ENCODE data around the gene LUC7L. TPM values are rescaled to one million over a fixed set of nuclear protein-coding genes. Genes with fewer than 3 reads are reported as not detected.
A peak's percentile ranks its signal among the peaks of the same experiment; 100 is the strongest.

The LUC7L gene
- polyA plus RNA-seq, 1 donor: 99.5 TPM

DNA sequence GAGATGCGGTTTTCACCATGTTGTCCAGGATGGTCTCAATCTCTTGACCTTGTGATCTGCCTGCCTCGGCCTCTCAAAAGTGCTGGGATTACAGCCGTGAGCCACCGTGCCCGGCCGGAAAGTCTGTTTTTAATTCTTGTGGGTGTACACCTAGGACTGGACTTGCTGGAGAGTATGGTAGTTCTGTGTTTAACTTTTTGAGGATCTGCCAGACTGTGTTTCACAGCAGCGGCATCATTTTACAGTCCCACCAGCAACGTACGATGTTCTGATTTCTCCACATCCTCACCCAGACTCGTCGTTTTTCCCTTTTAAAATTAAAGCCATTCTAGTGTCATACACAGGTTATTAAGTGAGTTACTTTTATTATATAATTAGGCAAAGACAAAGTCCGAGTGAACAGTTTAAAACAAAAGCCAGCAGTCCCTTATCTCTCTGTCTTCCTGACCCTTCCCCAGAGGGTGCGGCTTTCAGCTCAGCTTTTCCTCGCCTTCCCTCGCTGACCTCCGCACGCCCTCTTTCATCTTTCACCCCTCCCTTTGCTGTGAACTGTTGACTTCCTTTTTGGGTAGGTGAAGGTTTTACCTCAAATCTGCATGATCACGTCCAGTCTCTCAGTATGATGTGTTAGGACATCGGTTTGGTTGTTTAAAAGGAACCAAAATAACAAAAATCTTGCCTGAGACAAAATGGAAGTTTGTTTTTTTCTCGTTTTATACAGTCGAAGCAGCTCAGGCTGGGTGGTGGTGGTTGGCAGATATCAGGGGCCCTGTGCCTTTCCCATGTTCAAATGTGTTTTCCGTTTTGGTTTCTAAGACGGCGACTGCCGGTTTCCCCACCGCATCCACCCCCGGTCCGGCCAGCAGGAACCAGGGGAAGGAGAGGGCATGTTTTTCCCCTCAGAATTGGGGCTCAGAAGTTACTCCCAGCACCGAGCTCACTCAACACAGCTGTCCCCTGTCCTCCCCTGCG is 23.4 kb upstream of the LUC7L start:
- WGBS (ENCODE audit: insufficient coverage, low lambda C conversion rate): 21% methylated on average over 9 of the region's 30 CpGs
- Histone ChIP-seq H3K4me1 (ENCODE audit: control insufficient read depth, insufficient read depth, low read length) (peaks cover 8% of the 10 kb centered on the region), H3K9me3 (ENCODE audit: control insufficient read depth, low read depth, low read length) (peaks cover 3% of the 10 kb centered on the region), H3K27ac (ENCODE audit: low read length) (peak overlapping the region; percentile 54), H3K36me3 (ENCODE audit: control insufficient read depth, insufficient read depth, low read length) (peaks cover 33% of the 10 kb centered on the region), H3K4me3 (ENCODE audit: low read length) (no peak overlapping the region), H3K27me3 (ENCODE audit: control insufficient read depth, insufficient read depth, low read length) (no peaks in the 10 kb centered on the region)
- peak; percentile 73 to 88 for DNase-seq

GRCh38 chr16:249431-249830 is 20.2 kb upstream of the LUC7L start:
- no peaks in the 10 kb centered on the region for H3K27me3 ChIP-seq (ENCODE audit: control insufficient read depth, insufficient read depth, low read length)
- peaks cover 21% of the 10 kb centered on the region for H3K36me3 ChIP-seq (ENCODE audit: control insufficient read depth, insufficient read depth, low read length)
- no peak overlapping the region for H3K4me3 ChIP-seq (ENCODE audit: low read length)
- WGBS (ENCODE audit: insufficient coverage, low lambda C conversion rate): no CpG with 5 or more reads among the region's 12 CpGs
- peaks cover 8% of the 10 kb centered on the region for H3K4me1 ChIP-seq (ENCODE audit: control insufficient read depth, insufficient read depth, low read length)
- DNase-seq: no peak
- no peak overlapping the region for H3K27ac ChIP-seq (ENCODE audit: low read length)
- peaks cover 1% of the 10 kb centered on the region for H3K9me3 ChIP-seq (ENCODE audit: control insufficient read depth, low read depth, low read length)

GRCh38 chr16:247027-247426 is 17.8 kb upstream of the LUC7L start:
- no peaks in the 10 kb centered on the region for H3K27me3 ChIP-seq (ENCODE audit: control insufficient read depth, insufficient read depth, low read length)

DNA sequence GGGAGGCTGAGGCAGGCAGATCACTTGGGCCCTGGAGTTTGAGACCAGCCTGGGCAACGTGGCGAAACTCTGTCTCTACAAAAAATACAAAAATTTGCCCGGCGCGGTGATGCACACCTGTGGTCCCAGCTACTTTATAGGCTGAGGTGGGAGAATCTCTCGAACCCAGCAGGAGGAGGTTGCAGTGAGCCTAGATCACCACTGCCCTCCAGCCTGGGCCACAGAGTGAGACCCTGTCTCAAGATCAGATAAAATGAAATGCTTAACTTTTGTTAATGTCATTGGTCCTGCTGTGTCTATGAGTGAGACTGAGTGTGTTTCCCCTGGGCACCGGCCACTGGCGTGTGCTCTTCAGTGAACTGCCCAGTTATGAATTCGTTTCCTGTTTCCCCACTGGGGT is 15.9 kb upstream of the LUC7L start:
- H3K27ac ChIP-seq (ENCODE audit: low read length): no peak overlapping the region
- H3K4me1 ChIP-seq (ENCODE audit: control insufficient read depth, insufficient read depth, low read length): peaks cover under 1% of the 10 kb centered on the region
- no peaks in the 10 kb centered on the region for H3K9me3 ChIP-seq (ENCODE audit: control insufficient read depth, low read depth, low read length)
- no peaks in the 10 kb centered on the region for H3K27me3 ChIP-seq (ENCODE audit: control insufficient read depth, insufficient read depth, low read length)
- DNase-seq: no peak
- H3K36me3 ChIP-seq (ENCODE audit: control insufficient read depth, insufficient read depth, low read length): peaks cover 13% of the 10 kb centered on the region
- WGBS (ENCODE audit: insufficient coverage, low lambda C conversion rate): no CpG with 5 or more reads among the region's 9 CpGs
- H3K4me3 ChIP-seq (ENCODE audit: low read length): no peak overlapping the region

More at GRCh38 chr16:247027-247426, 17.8 kb upstream of the LUC7L start:
- no peak overlapping the region for H3K4me3 ChIP-seq (ENCODE audit: low read length)
- WGBS (ENCODE audit: insufficient coverage, low lambda C conversion rate): no CpG with 5 or more reads among the region's 12 CpGs
- H3K36me3 ChIP-seq (ENCODE audit: control insufficient read depth, insufficient read depth, low read length): peaks cover 13% of the 10 kb centered on the region
- DNase-seq: no peak
- no peak overlapping the region for H3K27ac ChIP-seq (ENCODE audit: low read length)
- peaks cover 3% of the 10 kb centered on the region for H3K4me1 ChIP-seq (ENCODE audit: control insufficient read depth, insufficient read depth, low read length)
- H3K9me3 ChIP-seq (ENCODE audit: control insufficient read depth, low read depth, low read length): no peaks in the 10 kb centered on the region

DNA sequence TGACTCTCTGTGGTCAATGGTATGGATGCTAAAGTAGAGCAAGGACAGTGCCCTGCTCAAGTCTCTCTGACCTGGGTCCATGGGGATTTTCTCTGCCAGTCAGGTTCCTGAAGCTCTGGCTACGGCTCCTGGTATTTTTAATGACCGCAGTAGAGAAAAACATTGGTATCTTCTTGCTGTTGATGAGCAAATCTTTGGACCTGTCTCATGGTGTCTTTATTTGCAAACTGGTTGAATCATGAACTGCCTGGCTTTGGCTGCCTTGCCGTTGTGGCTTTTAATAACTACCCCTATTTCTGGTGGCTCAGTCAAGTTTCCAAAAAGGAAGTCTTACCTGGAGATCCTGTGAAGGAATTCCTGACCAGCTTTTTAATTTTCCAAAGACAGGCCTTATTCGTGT is 14.1 kb upstream of the LUC7L start:
- Histone ChIP-seq H3K27me3 (ENCODE audit: control insufficient read depth, insufficient read depth, low read length) (no peaks in the 10 kb centered on the region), H3K4me1 (ENCODE audit: control insufficient read depth, insufficient read depth, low read length) (no peaks in the 10 kb centered on the region), H3K36me3 (ENCODE audit: control insufficient read depth, insufficient read depth, low read length) (peaks cover 6% of the 10 kb centered on the region), H3K4me3 (ENCODE audit: low read length) (no peak overlapping the region), H3K9me3 (ENCODE audit: control insufficient read depth, low read depth, low read length) (no peaks in the 10 kb centered on the region), H3K27ac (ENCODE audit: low read length) (no peak overlapping the region)
- 80% methylated on average over 1 of the region's 4 CpGs for WGBS (ENCODE audit: insufficient coverage, low lambda C conversion rate)
- no peak for DNase-seq

DNA sequence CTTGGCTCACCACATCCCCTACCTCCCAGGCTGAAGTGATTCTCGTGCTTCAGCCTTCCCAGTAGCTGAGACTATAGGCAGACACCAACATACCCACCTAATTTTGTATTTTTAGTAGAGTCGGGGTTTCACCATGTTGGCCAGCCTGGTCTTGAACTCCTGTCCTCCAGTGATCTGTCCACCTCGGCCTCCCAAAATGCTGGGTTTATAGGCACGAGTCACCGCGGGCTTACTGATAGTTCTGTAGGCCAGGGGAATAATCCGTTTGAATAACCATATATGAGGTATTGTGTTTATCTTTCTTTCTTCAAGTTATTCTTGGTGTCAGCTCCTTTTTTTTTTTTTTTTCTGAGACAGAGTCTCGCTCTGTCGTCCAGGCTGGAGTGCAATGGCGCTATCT is 13.0 kb upstream of the LUC7L start:
- no peak for DNase-seq
- no peak overlapping the region for H3K27ac ChIP-seq (ENCODE audit: low read length)
- no peaks in the 10 kb centered on the region for H3K9me3 ChIP-seq (ENCODE audit: control insufficient read depth, low read depth, low read length)
- no peak overlapping the region for H3K4me3 ChIP-seq (ENCODE audit: low read length)
- WGBS (ENCODE audit: insufficient coverage, low lambda C conversion rate): 80% methylated on average over 2 of the region's 10 CpGs
- H3K27me3 ChIP-seq (ENCODE audit: control insufficient read depth, insufficient read depth, low read length): no peaks in the 10 kb centered on the region
- no peaks in the 10 kb centered on the region for H3K4me1 ChIP-seq (ENCODE audit: control insufficient read depth, insufficient read depth, low read length)
- H3K36me3 ChIP-seq (ENCODE audit: control insufficient read depth, insufficient read depth, low read length): peaks cover 2% of the 10 kb centered on the region

GRCh38 chr16:240559-240958 is 11.3 kb upstream of the LUC7L start:
- H3K36me3 ChIP-seq (ENCODE audit: control insufficient read depth, insufficient read depth, low read length): peaks cover 2% of the 10 kb centered on the region
- H3K9me3 ChIP-seq (ENCODE audit: control insufficient read depth, low read depth, low read length): no peaks in the 10 kb centered on the region
- H3K4me3 ChIP-seq (ENCODE audit: low read length): no peak overlapping the region
- H3K27ac ChIP-seq (ENCODE audit: low read length): no peak overlapping the region
- no peak for DNase-seq
- no peaks in the 10 kb centered on the region for H3K27me3 ChIP-seq (ENCODE audit: control insufficient read depth, insufficient read depth, low read length)
- H3K4me1 ChIP-seq (ENCODE audit: control insufficient read depth, insufficient read depth, low read length): no peaks in the 10 kb centered on the region
- no CpG with 5 or more reads among the region's 8 CpGs for WGBS (ENCODE audit: insufficient coverage, low lambda C conversion rate)

- Histone ChIP-seq H3K4me3 (ENCODE audit: low read length) (no peak overlapping the region), H3K9me3 (ENCODE audit: control insufficient read depth, low read depth, low read length) (no peaks in the 10 kb centered on the region), H3K27me3 (ENCODE audit: control insufficient read depth, insufficient read depth, low read length) (no peaks in the 10 kb centered on the region), H3K36me3 (ENCODE audit: control insufficient read depth, insufficient read depth, low read length) (peaks cover 2% of the 10 kb centered on the region), H3K4me1 (ENCODE audit: control insufficient read depth, insufficient read depth, low read length) (no peaks in the 10 kb centered on the region), H3K27ac (ENCODE audit: low read length) (no peak overlapping the region)
- peak in 1 of 2 donors; percentile 16 for DNase-seq
- WGBS (ENCODE audit: insufficient coverage, low lambda C conversion rate): no CpG with 5 or more reads among the region's 3 CpGs
Measured at GRCh38 chr16:239948-240277, 10.7 kb upstream of the LUC7L start.

DNA sequence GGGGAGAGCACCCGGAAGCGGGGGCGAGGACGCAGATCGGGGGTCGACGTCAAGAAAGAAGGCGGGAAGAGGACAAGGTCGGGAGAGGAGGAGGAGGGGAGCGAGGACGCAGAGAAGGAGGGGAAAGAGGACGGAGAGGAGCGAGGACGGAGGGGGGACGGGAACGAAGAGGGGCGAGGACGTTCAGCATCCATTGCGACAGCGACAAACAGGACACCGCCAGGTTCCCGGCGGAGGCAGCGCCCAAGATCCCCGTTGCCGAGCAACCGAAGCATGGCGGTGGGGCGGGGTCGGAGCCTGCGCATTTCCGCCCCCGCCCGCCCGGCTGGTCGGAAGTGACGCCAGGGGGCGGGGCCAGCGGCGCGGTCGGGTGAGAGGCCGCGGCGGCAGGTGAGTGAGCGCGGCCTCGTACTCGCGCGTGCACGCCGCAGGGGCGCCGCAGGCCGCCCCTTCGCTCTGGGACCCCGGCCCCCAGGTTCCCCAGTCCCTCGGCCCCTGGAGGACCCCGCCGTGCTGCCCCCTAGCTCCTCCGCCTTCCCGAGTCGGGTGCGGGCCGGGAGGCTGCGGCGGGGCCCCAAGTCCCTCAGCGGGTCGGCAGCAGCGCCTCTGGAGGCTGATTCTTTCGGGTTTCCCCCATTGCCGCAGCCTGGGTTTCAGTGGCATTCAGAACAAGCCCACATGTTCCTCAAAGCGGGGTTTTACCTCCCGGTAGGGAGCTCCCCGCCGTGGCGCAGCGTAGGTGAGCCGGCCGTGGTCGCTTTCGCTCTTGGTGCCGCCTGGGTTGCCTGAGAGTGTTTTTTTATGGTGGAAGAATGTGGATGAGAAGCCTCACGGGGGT is 5.4 kb upstream of the LUC7L start, which contains the start of gene FAM234A:
TSS of gene FAM234A (plus strand) at position 354 of the 838 bp plus-strand sequence. CDS start 19,593 bp downstream, outside the sequence.
- peak within 1 kb of the TSS; percentile 98 for H3K27ac ChIP-seq (ENCODE audit: low read length)
- H3K9me3 ChIP-seq (ENCODE audit: control insufficient read depth, low read depth, low read length): no peaks in the 10 kb centered on the region
- DNase-seq: peak; percentile 95
- H3K27me3 ChIP-seq (ENCODE audit: control insufficient read depth, insufficient read depth, low read length): no peaks in the 10 kb centered on the region
- H3K36me3 ChIP-seq (ENCODE audit: control insufficient read depth, insufficient read depth, low read length): no peaks in the 10 kb centered on the region
- no peaks in the 10 kb centered on the region for H3K4me1 ChIP-seq (ENCODE audit: control insufficient read depth, insufficient read depth, low read length)
- 0% methylated on average over 2 of the region's 85 CpGs for WGBS (ENCODE audit: insufficient coverage, low lambda C conversion rate)
- peak within 1 kb of the TSS; percentile 77 for H3K4me3 ChIP-seq (ENCODE audit: low read length)

DNA sequence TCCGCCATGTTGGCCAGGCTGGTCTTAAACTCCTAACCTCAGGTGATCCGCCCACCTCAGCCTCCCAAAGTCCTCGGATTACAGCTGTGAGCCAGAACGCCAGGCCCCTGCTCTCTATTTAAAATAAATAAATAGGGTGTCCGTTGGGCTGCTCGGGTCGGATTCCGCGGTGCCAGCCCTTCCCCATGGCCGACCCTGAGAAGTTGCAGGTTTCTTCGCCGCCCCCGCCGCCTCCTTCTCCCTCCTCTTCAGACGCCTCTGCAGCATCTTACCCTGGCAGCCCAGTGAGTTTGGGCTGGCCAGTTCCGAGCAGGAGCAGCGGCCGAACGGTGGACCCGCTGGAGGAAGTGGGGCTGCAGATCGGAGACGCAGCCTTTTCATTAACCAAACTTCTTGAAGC is 1.7 kb upstream of the LUC7L start:
- peaks cover 19% of the 10 kb centered on the region for H3K36me3 ChIP-seq (ENCODE audit: control insufficient read depth, insufficient read depth, low read length)
- no peaks in the 10 kb centered on the region for H3K9me3 ChIP-seq (ENCODE audit: control insufficient read depth, low read depth, low read length)
- no peak overlapping the region for H3K4me3 ChIP-seq (ENCODE audit: low read length)
- no CpG with 5 or more reads among the region's 22 CpGs for WGBS (ENCODE audit: insufficient coverage, low lambda C conversion rate)
- DNase-seq: no peak
- H3K27ac ChIP-seq (ENCODE audit: low read length): no peak overlapping the region
- H3K27me3 ChIP-seq (ENCODE audit: control insufficient read depth, insufficient read depth, low read length): no peaks in the 10 kb centered on the region
- peaks cover 12% of the 10 kb centered on the region for H3K4me1 ChIP-seq (ENCODE audit: control insufficient read depth, insufficient read depth, low read length)

All from large intestine (tissue), 3 donors.